ENCODE measurements around the gene ZCCHC17. TPM values are rescaled to one million over a fixed set of nuclear protein-coding genes. Genes with fewer than 3 reads are reported as not detected.

Gene ZCCHC17
- total and polyA plus RNA-seq, 10 donors = 16.1 to 31.7 (median 20.3) TPM

GRCh38 chr1:31346785-31347184 is 50.0 kb downstream of the ZCCHC17 start:
- Histone ChIP-seq H3K36me3 (peaks cover 0 to 99% (median 50%) of the 10 kb centered on the region in 6 donors), H3K27ac (no peak overlapping the region), H3K27me3 (replicated peaks in 1 of 7) (no peaks in the 10 kb centered on the region), H3K4me3 (no peak overlapping the region), H3K4me1 (peaks cover 0 to 5% (median 0%) of the 10 kb centered on the region in 6 donors), H3K9me3 (no peaks in the 10 kb centered on the region)
- intact Hi-C loops (cut with DNase I; ENCODE audit: low total_unique reads) = no loop called here
- TF ChIP-seq POLR2AphosphoS5 (IDR thresholded peaks at IDR 0.05) (no peak), POLR2A (IDR thresholded peaks at IDR 0.05) (no peak), CTCF (IDR thresholded peaks at IDR 0.05 in 8 of 11, conservative IDR thresholded peaks at IDR 0.05 in 3 of 11) (no peak)
- DNase-seq = no peak

GRCh38 chr1:31348449-31348848 is 51.6 kb downstream of the ZCCHC17 start:
- no peak overlapping the region for H3K4me3 ChIP-seq
- H3K36me3 ChIP-seq = peaks cover 0 to 99% (median 58%) of the 10 kb centered on the region in 6 donors
- WGBS, 5 donors = 53 to 86% (median 83%) methylated on average over 1 of the region's 1 CpG
- intact Hi-C loops (cut with DNase I; ENCODE audit: low total_unique reads) = no loop called here
- peaks cover 0 to 5% (median 0%) of the 10 kb centered on the region in 6 donors for H3K4me1 ChIP-seq
- TF ChIP-seq POLR2AphosphoS5 (IDR thresholded peaks at IDR 0.05) = no peak
- no peak for TF ChIP-seq POLR2A (IDR thresholded peaks at IDR 0.05)
- no peak for TF ChIP-seq CTCF (IDR thresholded peaks at IDR 0.05 in 8 of 11, conservative IDR thresholded peaks at IDR 0.05 in 3 of 11)
- no peaks in the 10 kb centered on the region for H3K27me3 ChIP-seq (replicated peaks in 1 of 7)
- H3K27ac ChIP-seq = no peak overlapping the region
- H3K9me3 ChIP-seq = no peaks in the 10 kb centered on the region
- no peak for DNase-seq

- Histone ChIP-seq H3K4me1 (no peaks in the 10 kb centered on the region), H3K4me3 (no peak overlapping the region), H3K27me3 (replicated peaks in 1 of 7) (no peaks in the 10 kb centered on the region), H3K36me3 (peaks cover 0 to 99% (median 51%) of the 10 kb centered on the region in 6 donors), H3K9me3 (no peaks in the 10 kb centered on the region), H3K27ac (no peak overlapping the region)
- WGBS, 5 donors = 69 to 73% (median 72%) methylated on average over 3 of the region's 3 CpGs
- DNase-seq = no peak
- intact Hi-C loops (cut with DNase I; ENCODE audit: low total_unique reads) = no loop called here
- TF ChIP-seq POLR2A (IDR thresholded peaks at IDR 0.05) = no peak
- no peak for TF ChIP-seq POLR2AphosphoS5 (IDR thresholded peaks at IDR 0.05)
- no peak for TF ChIP-seq CTCF (IDR thresholded peaks at IDR 0.05 in 8 of 11, conservative IDR thresholded peaks at IDR 0.05 in 3 of 11)
Measured at GRCh38 chr1:31354283-31354682, 57.5 kb downstream of the ZCCHC17 start.

GRCh38 chr1:31356427-31356826 is 59.6 kb downstream of the ZCCHC17 start:
- Histone ChIP-seq H3K4me3 (no peak overlapping the region), H3K27me3 (replicated peaks in 1 of 7) (no peaks in the 10 kb centered on the region), H3K9me3 (no peaks in the 10 kb centered on the region), H3K36me3 (peaks cover 0 to 99% (median 46%) of the 10 kb centered on the region in 6 donors), H3K27ac (no peak overlapping the region), H3K4me1 (no peaks in the 10 kb centered on the region)
- DNase-seq = no peak
- WGBS, 5 donors = 90 to 99% (median 96%) methylated on average over 2 of the region's 2 CpGs
- TF ChIP-seq POLR2AphosphoS5 (IDR thresholded peaks at IDR 0.05) (no peak), CTCF (IDR thresholded peaks at IDR 0.05 in 8 of 11, conservative IDR thresholded peaks at IDR 0.05 in 3 of 11) (no peak), POLR2A (IDR thresholded peaks at IDR 0.05) (no peak)
- intact Hi-C loops (cut with DNase I; ENCODE audit: low total_unique reads) = no loop called here

Data from spleen (tissue), 11 donors.